Measurements from ENCODE around the gene PIWIL4. TPM values are rescaled to one million over a fixed set of nuclear protein-coding genes. Genes with fewer than 3 reads are reported as not detected.

The PIWIL4 gene
- total and polyA plus RNA-seq, 2 of the 8 experiments (the other 6 are each of a cell fraction or from before 2014, with no cell fraction given), result 0.51 to 0.52 TPM

GRCh38 chr11:94563848-94564467 lies 3.2 kb upstream of the PIWIL4 start:
- Histone ChIP-seq H3K9me3 (ENCODE audit: insufficient read depth in 2 of 2, low read depth in 1 of 2, low read length in 1 of 2) (no peaks in the 10 kb centered on the region), H3K14ac (ENCODE audit: insufficient read length) (no peak overlapping the region), H4K5ac (ENCODE audit: insufficient read length, low read depth, low read length) (no peak overlapping the region), H3K27me3 (replicated peaks in 1 of 4; ENCODE audit: control insufficient read depth in 3 of 4, extremely low read depth in 1 of 4, insufficient read depth in 3 of 4, low read length in 3 of 4) (no peaks in the 10 kb centered on the region; a peak in 1 of 7 replicates), H2BK12ac (ENCODE audit: low read depth, low read length) (no peak overlapping the region), H2AK5ac (ENCODE audit: low read depth, low read length) (no peak overlapping the region), H3K4me3 (ENCODE audit: extremely low read depth in 1 of 4, insufficient read depth in 2 of 4, low read depth in 3 of 4, low read length in 4 of 4) (no peak overlapping the region), H3K36me3 (ENCODE audit: control insufficient read depth in 2 of 4, insufficient read depth in 4 of 4, low read length in 3 of 4) (no peaks in the 10 kb centered on the region), H3K4ac (replicated peaks; ENCODE audit: insufficient read length, low read depth, low read length) (no peak overlapping the region), H4K20me1 (replicated peaks in 1 of 2; ENCODE audit: control insufficient read depth in 1 of 2, insufficient read depth in 2 of 2, low read length in 2 of 2) (no peaks in the 10 kb centered on the region), H2AFZ (ENCODE audit: low read length) (no peak overlapping the region), H3K9ac (replicated peaks in 1 of 4; ENCODE audit: extremely low read depth in 1 of 4, low read depth in 3 of 4, low read length in 3 of 4) (no peak overlapping the region), H3K4me1 (replicated peaks in 1 of 4; ENCODE audit: control insufficient read depth in 3 of 4, insufficient read depth in 4 of 4, low read length in 3 of 4) (peaks cover 0 to 6% (median under 1%) of the 10 kb centered on the region in 4 experiments; a peak in 2 of 7 replicates), H3K23ac (ENCODE audit: insufficient read length) (no peak overlapping the region), H3K23me2 (ENCODE audit: low read depth, low read length) (no peaks in the 10 kb centered on the region), H3K27ac (ENCODE audit: low read depth, low read length) (no peak overlapping the region), H3K4me2 (ENCODE audit: insufficient read depth in 1 of 2, low read depth in 2 of 2, low read length in 2 of 2) (no peak overlapping the region), H4K91ac (replicated peaks; ENCODE audit: insufficient read length, low read length) (no peak overlapping the region), H2BK15ac (ENCODE audit: low read length) (no peak overlapping the region), H2BK20ac (ENCODE audit: low read length) (no peak overlapping the region), H3K79me2 (ENCODE audit: control insufficient read depth in 1 of 2, insufficient read depth in 2 of 2, low read length in 2 of 2) (no peaks in the 10 kb centered on the region), H2BK120ac (replicated peaks; ENCODE audit: low read depth, low read length) (no peak overlapping the region), H2BK5ac (ENCODE audit: low read depth, low read length) (no peak overlapping the region), H3K79me1 (ENCODE audit: low read depth, low read length) (no peaks in the 10 kb centered on the region), H4K8ac (ENCODE audit: extremely low read depth, insufficient read depth, low read length) (no peak overlapping the region), H3K56ac (replicated peaks; ENCODE audit: insufficient read length, low read depth, low read length) (no peak overlapping the region), H3K18ac (ENCODE audit: extremely low read depth, low read length) (no peak overlapping the region)
- TF ChIP-seq SUZ12 (IDR thresholded peaks at IDR 0.05; ENCODE audit: low read length) (no peak), TAF1 (IDR thresholded peaks at IDR 0.05; ENCODE audit: low read depth, low read length) (no peak), NRF1 (IDR thresholded peaks at IDR 0.05; ENCODE audit: low read depth, low read length) (no peak)
- 80% methylated on average over 7 of the region's 8 CpGs; no CpG with 5 or more reads in 1 of the 2 experiments for WGBS, 2 experiments (ENCODE audit: extremely low coverage in 1 of 2, insufficient coverage in 1 of 2, insufficient read length in 1 of 2, insufficient replicate concordance in 2 of 2, low coverage in 1 of 2, low lambda C conversion rate in 2 of 2, missing lambda C conversion rate in 1 of 2)
- FAIRE-seq (peak; percentile 36), DNase-seq (ENCODE audit: low read depth in 1 of 2, low spot score in 2 of 2) (no peak)
- ChIA-PET CTCF (ENCODE audit: partially characterized antibody) (interaction anchor here (1.6 kb wide), 1 partner anchor 12 kb away, joined by 7 read pairs; no protein-coding TSS in a partner anchor), POLR2A (ENCODE audit: partially characterized antibody) (no interaction called here)
